Naive B cell (primary cell): Measurements from ENCODE around the gene PCGF3. TPM values are rescaled to one million over a fixed set of nuclear protein-coding genes. Genes with fewer than 3 reads are reported as not detected.
A peak's percentile ranks its signal among the peaks of the same experiment; 100 is the strongest.

Experiments used
- ATAC-seq, 2 donors: fragments of 150-1000 bp; cut with Tn5 transposase; 2 replicates each; pipeline ENCODE4 v1.10.0; 2021; ENCODE audit warnings: low read depth in 2 of 2, mild to moderate bottlenecking in 2 of 2, moderate library complexity in 2 of 2
- DNase-seq: peaks from one replicate; pipeline ENCODE4 v3.0.0; 2022
- H3K27ac Mint-ChIP-seq, 6 donors: one replicate each; pipeline ENCODE4 v1.8.0; 2020 to 2022; ENCODE audit warnings: mild to moderate bottlenecking in 6 of 6, mixed read lengths in 6 of 6, moderate library complexity in 5 of 6, inconsistent platforms in 2 of 6
- H3K27me3 Mint-ChIP-seq, 3 donors: one replicate each; pipeline ENCODE4 v1.8.0; 2021 to 2022; ENCODE audit warnings: mixed read lengths in 3 of 3, mild to moderate bottlenecking in 1 of 3
- H3K36me3 Mint-ChIP-seq, 2 donors: one replicate each; pipeline ENCODE4 v1.8.0; 2020 to 2022; ENCODE audit warnings: mixed read lengths in 2 of 2, inconsistent platforms in 1 of 2, mild to moderate bottlenecking in 1 of 2
- H3K4me1 Mint-ChIP-seq, 3 donors: one replicate each; pipeline ENCODE4 v1.8.0; 2020 to 2022; ENCODE audit warnings: mixed read lengths in 3 of 3, inconsistent platforms in 1 of 3, mild to moderate bottlenecking in 1 of 3, moderate library complexity in 1 of 3
- H3K4me3 Mint-ChIP-seq, 8 donors: one replicate each; pipeline ENCODE4 v1.8.0; 2020 to 2022; ENCODE audit warnings: mild to moderate bottlenecking in 8 of 8, mixed read lengths in 8 of 8, moderate library complexity in 8 of 8, inconsistent platforms in 2 of 8
- H3K9me3 Mint-ChIP-seq, 7 donors: one replicate each; pipeline ENCODE4 v1.8.0; 2020 to 2022; ENCODE audit warnings: mixed read lengths in 7 of 7, mild to moderate bottlenecking in 5 of 7, inconsistent platforms in 2 of 7, moderate library complexity in 1 of 7
- polyA plus RNA-seq, 6 donors: library from polyadenylated mRNA; unstranded; fragments of 300-500 nt; fragmentation: Illumina TruSeq; gene quantifications; one replicate each; pipeline ENCODE4 v1.2.3, GENCODE V29; 2021; ENCODE audit warnings: low read depth in 6 of 6

PCGF3 gene
- polyA plus RNA-seq, 6 donors from 2014 or later: 5.6 to 9.5 (median 7.1) TPM

DNA sequence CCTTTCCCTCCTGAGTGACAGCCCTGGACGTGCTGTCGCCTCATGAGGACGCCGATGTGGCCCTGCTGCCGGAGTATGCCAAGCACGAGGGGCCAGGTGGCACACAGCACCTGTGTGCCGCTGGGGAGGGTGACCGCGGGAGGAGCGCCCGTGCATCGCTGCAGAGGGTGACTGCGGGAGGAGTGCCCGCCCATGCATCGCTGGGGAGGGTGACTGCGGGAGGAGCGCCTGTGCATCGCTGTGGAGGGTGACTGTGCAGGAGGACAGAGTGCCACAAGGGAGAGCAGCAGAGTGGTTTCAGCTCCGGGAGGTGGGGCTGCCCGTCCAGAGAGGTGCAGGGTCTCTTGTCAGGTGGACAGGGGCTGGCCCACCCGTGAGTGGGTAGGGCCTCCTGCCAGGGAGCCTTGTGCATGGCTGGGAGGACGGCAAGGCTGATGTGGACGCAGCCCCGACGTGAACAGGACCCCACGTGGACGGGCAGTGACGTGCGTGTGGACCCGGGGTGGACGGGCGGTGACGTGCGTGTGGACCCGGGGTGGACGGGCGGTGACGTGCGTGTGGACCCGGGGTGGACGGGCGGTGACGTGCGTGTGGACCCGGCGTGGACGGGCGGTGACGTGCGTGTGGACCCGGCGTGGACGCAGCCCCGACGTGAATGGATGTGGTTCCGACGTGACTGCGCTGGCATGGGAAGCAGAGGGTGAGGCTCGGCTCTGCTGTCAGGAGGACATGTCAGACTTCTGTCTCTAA, 14.7 kb downstream of the PCGF3 start:
- H3K4me3 Mint-ChIP-seq: no peak overlapping the region
- ATAC-seq: no peak
- no peaks in the 10 kb centered on the region for H3K27me3 Mint-ChIP-seq
- peaks cover 0 to 7% of the 10 kb centered on the region in 2 donors for H3K36me3 Mint-ChIP-seq
- peaks cover 34 to 48% (median 43%) of the 10 kb centered on the region in 3 donors for H3K4me1 Mint-ChIP-seq
- no peaks in the 10 kb centered on the region for H3K9me3 Mint-ChIP-seq
- H3K27ac Mint-ChIP-seq: peak overlapping the region in 1 of 6 donors; percentile 51
- DNase-seq: no peak

DNA sequence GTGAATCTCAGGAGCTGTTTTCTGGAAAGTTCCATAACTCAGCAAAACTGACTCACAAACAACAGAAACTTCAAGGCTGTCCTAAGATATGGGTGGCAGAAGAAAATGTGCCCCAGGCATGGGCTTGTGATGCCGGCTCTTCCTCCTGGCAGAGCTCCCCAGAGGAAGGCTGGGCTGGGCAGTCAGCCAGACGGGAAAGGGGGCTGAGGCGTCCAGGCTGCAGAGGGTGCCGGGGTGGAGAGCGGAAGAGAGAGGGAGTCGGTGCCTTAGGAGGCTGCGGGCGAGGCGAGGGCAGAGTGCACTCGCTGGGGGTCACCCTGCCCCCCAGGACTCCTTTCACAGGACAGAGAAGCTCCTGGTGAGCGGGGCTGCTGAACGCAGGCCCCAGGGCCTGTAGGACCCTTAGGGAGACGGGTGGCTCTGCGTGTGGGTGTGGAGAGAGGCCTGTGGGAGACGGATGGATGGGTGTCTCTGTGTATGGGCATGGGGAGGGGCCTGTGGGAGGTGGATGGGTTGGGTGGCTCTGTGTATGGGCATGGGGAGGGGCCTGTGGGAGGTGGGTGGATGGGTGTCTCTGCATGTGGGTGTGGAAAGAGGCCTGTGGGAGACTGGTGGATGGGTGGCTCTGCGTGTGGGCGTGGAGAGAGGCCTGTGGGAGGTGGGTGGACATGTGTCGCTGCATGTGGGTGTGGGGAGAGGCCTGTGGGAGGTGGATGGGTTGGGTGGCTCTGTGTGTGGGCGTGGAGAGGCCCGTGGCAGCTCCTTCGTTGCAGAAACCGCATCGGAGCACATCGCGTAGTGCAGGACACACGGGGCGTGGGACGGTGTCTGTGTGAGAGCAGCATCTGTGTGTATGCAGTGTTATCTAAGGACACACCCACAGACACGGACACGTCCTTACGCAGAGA, 15.9 kb downstream of the PCGF3 start:
- ATAC-seq (no peak), DNase-seq (no peak)
- Mint-ChIP-seq H3K36me3 (peaks cover 0 to 7% of the 10 kb centered on the region in 2 donors), H3K4me1 (peaks cover 36 to 51% (median 45%) of the 10 kb centered on the region in 3 donors), H3K27me3 (no peaks in the 10 kb centered on the region), H3K9me3 (no peaks in the 10 kb centered on the region), H3K27ac (peak overlapping the region in 2 of 6 donors; percentile 20 to 30), H3K4me3 (peak overlapping the region in 1 of 8 donors; percentile 32)

DNA sequence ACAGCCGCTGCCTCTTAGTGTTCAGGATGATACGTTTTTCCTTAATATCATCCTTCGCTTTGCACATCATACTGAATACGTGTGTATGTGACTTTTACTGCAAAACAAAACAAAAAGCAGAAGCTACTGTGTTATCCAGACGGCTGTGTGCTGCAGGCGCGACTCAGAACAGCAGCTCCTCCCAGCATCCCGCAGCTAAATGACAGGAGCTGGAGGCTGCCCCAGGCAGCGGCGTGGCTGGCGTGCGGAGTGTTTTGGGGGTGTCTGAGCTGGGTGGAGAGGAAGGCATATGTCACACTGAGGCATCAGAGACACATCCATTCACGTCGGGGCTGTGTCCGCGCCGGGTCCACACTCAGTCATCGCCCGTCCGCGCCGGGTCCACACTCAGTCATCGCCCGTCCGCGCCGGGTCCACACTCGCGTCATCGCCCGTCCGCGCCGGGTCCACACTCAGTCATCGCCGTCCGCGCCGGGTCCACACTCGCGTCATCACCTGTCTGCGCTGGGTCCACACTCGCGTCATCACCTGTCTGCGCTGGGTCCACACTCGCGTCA, 16.6 kb downstream of the PCGF3 start:
- Mint-ChIP-seq H3K4me1 (peaks cover 37 to 58% (median 47%) of the 10 kb centered on the region in 3 donors), H3K9me3 (no peaks in the 10 kb centered on the region), H3K27ac (no peak overlapping the region), H3K36me3 (peaks cover 0 to 7% of the 10 kb centered on the region in 2 donors), H3K4me3 (no peak overlapping the region), H3K27me3 (no peaks in the 10 kb centered on the region)
- ATAC-seq (no peak), DNase-seq (no peak)

DNA sequence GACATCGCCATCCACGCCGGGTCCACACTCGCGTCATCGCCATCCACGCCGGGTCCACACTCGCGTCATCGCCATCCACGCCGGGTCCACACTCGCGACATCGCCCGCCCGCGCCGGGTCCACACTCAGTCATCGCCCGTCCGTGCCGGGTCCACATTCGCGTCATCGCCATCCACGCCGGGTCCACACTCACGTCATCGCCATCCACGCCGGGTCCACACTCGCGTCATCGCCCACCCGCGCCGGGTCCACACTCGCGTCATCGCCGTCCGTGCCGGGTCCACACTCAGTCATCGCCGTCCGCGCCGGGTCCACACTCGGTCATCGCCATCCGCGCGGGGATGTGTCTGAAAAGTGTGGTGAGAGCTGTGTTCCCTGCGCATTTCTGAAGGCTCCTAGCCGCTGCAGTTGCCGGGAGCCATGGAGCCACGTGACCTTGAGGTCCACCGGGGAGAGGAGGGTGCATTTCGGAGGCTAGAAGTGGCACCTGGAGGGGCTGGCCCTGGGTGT, 17.3 kb downstream of the PCGF3 start:
- peaks cover 0 to 7% of the 10 kb centered on the region in 2 donors for H3K36me3 Mint-ChIP-seq
- H3K27me3 Mint-ChIP-seq: no peaks in the 10 kb centered on the region
- H3K4me1 Mint-ChIP-seq: peaks cover 35 to 59% (median 46%) of the 10 kb centered on the region in 3 donors
- H3K9me3 Mint-ChIP-seq: no peaks in the 10 kb centered on the region
- H3K4me3 Mint-ChIP-seq: no peak overlapping the region
- no peak for DNase-seq
- H3K27ac Mint-ChIP-seq: peak overlapping the region in 3 of 6 donors; percentile 39 to 74 (median 42)
- ATAC-seq: no peak

DNA sequence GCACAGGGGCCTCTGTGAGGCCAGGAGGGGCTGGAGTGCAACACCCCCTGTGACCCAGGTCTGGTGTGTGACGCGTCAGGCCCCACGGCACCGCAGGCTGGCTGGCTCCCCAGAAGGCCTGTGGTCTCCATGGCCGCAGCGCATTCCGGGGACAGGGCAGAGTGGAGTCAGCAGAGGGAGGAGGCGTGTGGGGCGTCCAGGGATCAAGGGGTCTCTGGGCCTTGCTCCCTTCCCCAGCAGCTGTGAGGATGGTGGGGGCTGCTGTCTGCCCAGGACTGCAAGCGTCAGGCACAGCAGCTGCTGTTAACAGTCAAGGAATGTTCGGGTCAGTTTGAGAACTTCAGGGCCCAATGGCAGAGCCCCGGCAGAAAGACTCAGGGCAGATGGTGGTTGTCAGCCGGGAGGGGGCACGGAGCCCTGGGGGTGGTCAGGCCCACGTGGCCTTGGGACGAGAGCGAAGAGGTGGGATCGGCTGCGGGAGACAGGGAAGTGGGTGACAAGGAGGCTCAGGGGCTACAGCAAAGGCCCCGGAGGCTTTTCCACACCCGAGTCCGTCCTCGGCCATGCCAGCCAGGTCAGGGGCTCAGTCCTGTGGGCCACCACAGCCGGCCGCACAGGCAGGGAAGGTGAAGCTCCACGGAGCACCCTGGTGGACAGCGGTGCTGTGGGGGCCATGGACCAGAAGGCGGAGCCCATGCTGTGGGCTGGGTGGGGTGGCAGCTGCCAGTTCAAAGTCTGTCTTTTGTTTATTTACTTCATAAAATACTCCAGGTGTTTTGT, 18.3 kb downstream of the PCGF3 start:
- ATAC-seq (no peak), DNase-seq (no peak)
- peak overlapping the region in 1 of 8 donors; percentile 25 for H3K4me3 Mint-ChIP-seq
- peaks cover 0 to 7% of the 10 kb centered on the region in 2 donors for H3K36me3 Mint-ChIP-seq
- H3K27me3 Mint-ChIP-seq: no peaks in the 10 kb centered on the region
- peaks cover 35 to 61% (median 48%) of the 10 kb centered on the region in 3 donors for H3K4me1 Mint-ChIP-seq
- peak overlapping the region in 2 of 6 donors; percentile 37 to 58 for H3K27ac Mint-ChIP-seq
- no peaks in the 10 kb centered on the region for H3K9me3 Mint-ChIP-seq

DNA sequence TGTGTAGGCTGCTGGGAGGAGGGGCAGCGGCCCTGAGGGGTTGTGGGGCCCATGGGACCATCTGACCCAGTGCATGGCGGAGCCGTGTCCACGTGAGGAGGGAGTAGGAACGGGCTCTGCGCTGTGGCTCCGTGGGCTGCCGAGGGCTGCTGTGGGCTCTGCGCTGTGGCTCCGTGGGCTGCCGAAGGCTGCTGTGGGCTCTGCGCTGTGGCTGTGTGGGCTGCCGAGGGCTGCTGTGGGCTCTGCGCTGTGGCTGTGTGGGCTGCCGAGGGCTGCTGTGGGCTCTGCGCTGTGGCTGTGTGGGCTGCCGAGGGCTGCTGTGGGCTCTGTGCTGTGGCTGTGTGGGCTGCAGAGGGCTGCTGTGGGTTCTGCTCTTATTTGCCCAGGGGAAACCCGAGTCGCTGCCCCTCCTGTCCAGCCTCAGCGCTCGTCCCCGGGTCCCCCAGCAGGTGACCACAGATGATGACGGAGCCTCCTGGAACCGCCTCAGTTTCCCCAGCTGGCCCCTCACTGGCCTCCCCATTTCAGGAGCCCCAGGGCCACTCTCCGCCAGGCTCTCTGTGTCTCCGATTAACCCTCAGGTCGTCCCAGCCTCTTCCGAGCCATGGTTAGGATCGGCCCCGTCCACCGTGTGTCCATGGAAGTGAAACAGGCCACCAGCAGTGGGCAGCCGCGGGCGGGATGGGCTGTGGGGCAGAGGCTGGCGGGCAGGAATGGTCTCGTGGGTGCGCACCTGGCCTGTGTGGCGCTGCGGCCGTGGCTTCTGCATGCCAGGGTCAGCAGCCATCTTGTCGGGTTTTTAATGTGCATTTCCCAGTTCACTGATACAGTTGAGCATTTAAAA, 20.0 kb downstream of the PCGF3 start:
- peaks cover 27 to 45% (median 39%) of the 10 kb centered on the region in 3 donors for H3K4me1 Mint-ChIP-seq
- ATAC-seq (no peak), DNase-seq (no peak)
- H3K27me3 Mint-ChIP-seq: no peaks in the 10 kb centered on the region
- no peaks in the 10 kb centered on the region for H3K9me3 Mint-ChIP-seq
- peak overlapping the region in 2 of 6 donors; percentile 41 to 79 for H3K27ac Mint-ChIP-seq
- H3K36me3 Mint-ChIP-seq: no peaks in the 10 kb centered on the region
- peak overlapping the region in 1 of 8 donors; percentile 56 for H3K4me3 Mint-ChIP-seq

DNA sequence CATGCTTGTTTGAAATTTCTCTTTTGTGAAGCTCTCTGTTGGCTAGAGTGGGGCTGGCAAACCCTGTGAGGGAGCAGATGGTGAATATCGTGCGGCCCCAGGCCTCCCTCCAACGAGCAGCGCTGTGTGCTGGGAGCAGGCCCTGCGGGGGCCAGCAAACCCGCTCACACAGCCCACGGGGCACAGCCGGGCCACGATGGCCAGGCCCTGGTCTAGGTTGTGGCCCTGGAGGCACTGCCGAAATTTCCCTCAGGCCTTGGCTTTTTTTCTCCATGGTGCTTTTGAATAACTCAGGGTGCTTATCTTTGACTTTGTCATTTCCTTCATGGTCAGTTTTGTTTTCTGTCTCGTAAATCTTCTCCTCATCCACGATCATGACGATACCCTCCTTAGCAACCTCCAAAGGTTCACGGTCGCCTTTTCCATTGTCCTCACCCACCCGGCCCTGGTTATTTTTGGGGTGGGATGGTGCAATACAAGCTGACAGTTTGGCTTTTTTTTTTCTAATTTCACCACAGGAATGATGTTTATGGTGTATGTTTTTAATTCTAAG, 20.7 kb downstream of the PCGF3 start:
- DNase-seq (no peak), ATAC-seq (no peak)
- H3K27ac Mint-ChIP-seq: peak overlapping the region in 2 of 6 donors; percentile 14 to 97
- H3K4me3 Mint-ChIP-seq: no peak overlapping the region
- peaks cover 0 to 1% (median 0%) of the 10 kb centered on the region in 7 donors for H3K9me3 Mint-ChIP-seq
- no peaks in the 10 kb centered on the region for H3K27me3 Mint-ChIP-seq
- no peaks in the 10 kb centered on the region for H3K36me3 Mint-ChIP-seq
- H3K4me1 Mint-ChIP-seq: peaks cover 23 to 42% (median 37%) of the 10 kb centered on the region in 3 donors

DNA sequence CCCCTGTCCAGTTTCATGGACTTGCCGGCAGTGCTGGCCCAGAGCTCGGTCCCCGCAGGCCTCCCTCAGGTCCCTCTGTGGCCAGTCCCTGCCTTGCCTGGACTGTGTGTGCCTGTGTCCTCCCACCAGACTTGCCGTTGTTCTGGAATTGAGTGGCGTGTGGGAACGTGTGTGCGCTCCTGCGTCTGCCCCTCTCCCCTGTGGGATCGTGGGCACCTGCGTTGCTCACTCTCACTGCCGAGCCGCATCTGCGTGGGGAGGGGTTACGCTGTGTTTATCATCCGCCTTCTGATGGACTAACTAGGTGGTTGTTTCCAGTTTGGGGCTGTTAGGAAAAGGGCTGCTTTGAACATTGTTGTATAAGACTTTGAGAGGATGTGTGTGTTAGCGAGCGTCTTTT, 21.2 kb downstream of the PCGF3 start:
- Mint-ChIP-seq H3K9me3 (peaks cover 0 to 1% (median 0%) of the 10 kb centered on the region in 7 donors), H3K4me3 (peak overlapping the region in 2 of 8 donors; percentile 5 to 69), H3K27me3 (no peaks in the 10 kb centered on the region), H3K4me1 (peaks cover 18 to 36% (median 32%) of the 10 kb centered on the region in 3 donors), H3K27ac (peak overlapping the region in 3 of 6 donors; percentile 28 to 97 (median 33)), H3K36me3 (no peaks in the 10 kb centered on the region)
- no peak for DNase-seq
- ATAC-seq: no peak

DNA sequence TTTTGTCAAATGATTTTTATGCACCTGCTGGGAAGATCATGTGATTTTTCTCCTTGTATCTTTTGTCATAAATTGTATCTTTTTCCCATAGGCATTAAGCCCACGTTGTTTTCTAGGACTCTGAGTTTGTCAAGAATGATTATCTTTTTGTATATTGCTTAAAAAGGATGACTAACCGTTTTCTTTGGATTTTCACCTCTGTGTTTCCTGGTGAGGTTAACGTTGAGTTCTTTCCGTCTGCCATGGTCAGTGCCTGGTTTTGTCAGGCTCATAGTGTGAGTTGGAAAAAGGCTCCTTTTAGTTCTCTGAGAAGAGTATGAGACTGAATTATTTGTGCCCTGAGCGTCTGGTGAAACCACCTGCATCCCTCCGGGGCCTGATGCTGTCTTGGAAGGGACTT, 21.9 kb downstream of the PCGF3 start:
- no peaks in the 10 kb centered on the region for H3K27me3 Mint-ChIP-seq
- no peak for ATAC-seq
- peaks cover 0 to 1% (median 0%) of the 10 kb centered on the region in 7 donors for H3K9me3 Mint-ChIP-seq
- no peak for DNase-seq
- H3K4me1 Mint-ChIP-seq: peaks cover 17 to 34% (median 32%) of the 10 kb centered on the region in 3 donors
- no peaks in the 10 kb centered on the region for H3K36me3 Mint-ChIP-seq
- H3K4me3 Mint-ChIP-seq: no peak overlapping the region
- peak overlapping the region in 2 of 6 donors; percentile 42 to 77 for H3K27ac Mint-ChIP-seq

DNA sequence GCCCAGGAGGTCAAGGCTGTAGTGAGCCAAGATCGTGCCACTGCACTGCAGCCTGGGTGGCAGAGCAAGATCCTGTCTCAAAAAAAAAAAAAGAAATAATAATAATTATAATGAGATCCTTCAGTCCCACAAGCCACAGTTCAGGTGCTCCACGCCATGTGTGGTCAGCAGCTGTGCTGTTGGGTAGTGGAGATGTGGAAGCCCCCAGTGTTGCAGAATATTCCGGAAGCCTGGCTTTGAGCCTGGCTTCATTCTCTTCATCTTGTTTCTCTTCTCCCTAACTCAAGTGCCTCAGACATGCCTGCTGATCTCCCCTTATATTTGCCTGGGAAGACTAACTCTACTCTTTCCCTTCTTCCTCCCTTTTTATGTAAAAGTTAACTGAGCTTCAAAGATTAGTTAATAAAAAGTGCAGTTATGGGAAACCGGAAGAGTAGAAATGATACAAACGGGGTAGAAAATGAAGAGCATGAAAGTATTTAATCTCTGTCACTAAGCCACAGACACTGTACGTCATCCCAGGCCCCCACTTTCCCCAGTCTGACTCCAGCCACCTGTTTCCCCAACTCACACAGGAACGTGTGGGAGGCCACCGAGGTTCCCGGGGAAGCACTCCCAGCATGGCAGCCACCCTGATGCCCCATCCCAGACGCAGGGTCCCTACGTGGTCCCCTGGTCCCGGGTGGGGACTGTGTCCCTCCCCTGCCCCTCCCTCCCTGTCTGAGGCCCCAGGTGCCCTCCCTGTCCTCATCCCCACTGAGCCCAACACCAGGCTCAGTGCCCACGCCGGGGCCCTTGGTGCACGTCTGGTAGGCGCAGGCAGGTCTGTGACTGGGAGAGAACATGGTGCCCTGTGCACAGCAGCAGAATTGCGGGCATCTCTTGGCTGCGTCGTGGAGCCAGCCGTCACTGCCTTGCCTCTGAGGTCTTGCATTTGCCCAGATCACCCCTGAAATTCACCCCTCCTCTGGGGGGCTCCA, 24.0 kb downstream of the PCGF3 start:
- Mint-ChIP-seq H3K4me1 (peaks cover 14 to 22% (median 22%) of the 10 kb centered on the region in 3 donors), H3K27me3 (no peaks in the 10 kb centered on the region), H3K4me3 (no peak overlapping the region), H3K27ac (peak overlapping the region in 1 of 6 donors; percentile 51), H3K9me3 (peaks cover 0 to 1% (median 0%) of the 10 kb centered on the region in 7 donors), H3K36me3 (peaks cover 3 to 6% of the 10 kb centered on the region in 2 donors)
- ATAC-seq (no peak), DNase-seq (no peak)

DNA sequence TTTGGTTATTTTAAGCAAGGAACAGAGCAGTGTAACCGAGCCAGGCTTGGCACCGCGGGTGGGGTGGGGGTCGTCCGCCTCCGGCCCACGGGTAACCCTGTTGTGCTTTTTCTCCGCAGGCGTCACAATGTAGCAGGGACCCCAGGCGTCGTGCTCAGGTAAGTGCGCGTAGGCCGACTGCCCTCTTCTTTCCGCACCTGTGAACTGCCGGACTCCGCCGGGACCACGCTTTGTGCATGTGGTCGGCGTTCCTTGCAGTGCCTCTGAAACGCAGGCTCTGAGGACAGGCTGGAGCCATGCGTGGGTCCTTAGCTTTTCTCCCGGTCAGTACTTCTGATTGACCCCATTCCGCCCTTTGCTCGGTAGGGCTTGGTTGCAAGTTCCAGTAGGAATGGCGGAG, 24.9 kb downstream of the PCGF3 start:
- no peak for ATAC-seq
- Mint-ChIP-seq H3K27ac (peak overlapping the region in 1 of 6 donors; percentile 51), H3K36me3 (peaks cover 4 to 6% of the 10 kb centered on the region in 2 donors), H3K4me3 (no peak overlapping the region), H3K27me3 (no peaks in the 10 kb centered on the region), H3K9me3 (peaks cover 0 to 1% (median 0%) of the 10 kb centered on the region in 7 donors), H3K4me1 (peaks cover 7 to 22% (median 17%) of the 10 kb centered on the region in 3 donors)
- no peak for DNase-seq
